HepG2 (cell line): ENCODE measurements around the gene ZNF524. TPM values are rescaled to one million over a fixed set of nuclear protein-coding genes. Genes with fewer than 3 reads are reported as not detected.

Experiments used
- ARID2 ChIP-seq: sonication (generic); formaldehyde crosslinking; IDR thresholded peaks from 2 replicates; pipeline ENCODE4 v1.8.1; 2022; ENCODE audit warnings: mild to moderate bottlenecking, missing genetic modification reagents, borderline replicate concordance
- ATAD3A ChIP-seq: sonication (generic); formaldehyde crosslinking; IDR thresholded peaks from 2 replicates; pipeline ENCODE4 v1.4.0; 2020; ENCODE audit warnings: missing genetic modification reagents
- ETS1 ChIP-seq: sonication (generic); formaldehyde crosslinking; IDR thresholded peaks from 2 replicates; pipeline ENCODE4 v1.4.0; 2020; ENCODE audit warnings: missing genetic modification reagents
- GPN1 ChIP-seq: sonication (generic); formaldehyde crosslinking; IDR thresholded peaks from 2 replicates; pipeline ENCODE4 v1.5.1; 2020; ENCODE audit warnings: missing genetic modification reagents, borderline replicate concordance
- LRRFIP1 ChIP-seq: sonication (generic); formaldehyde crosslinking; conservative IDR thresholded peaks from 2 replicates; pipeline ENCODE4 v1.4.0; 2020; ENCODE audit warnings: missing genetic modification reagents
- MTA3 ChIP-seq: sonication (generic); formaldehyde crosslinking; IDR thresholded peaks from 2 replicates; pipeline ENCODE4 v1.4.0; 2020; ENCODE audit warnings: missing genetic modification reagents
- MXI1 ChIP-seq: IDR thresholded peaks from 3 replicates; pipeline ENCODE4 v1.6.1; 2012; ENCODE audit warnings: low read depth, low read length, inconsistent platforms, borderline replicate concordance
- MYC ChIP-seq: sonication (generic); formaldehyde crosslinking; IDR thresholded peaks from 2 replicates; pipeline ENCODE4 v1.9.0; 2021; ENCODE audit warnings: missing genetic modification reagents, borderline replicate concordance
- NKX3-1 ChIP-seq: sonication (generic); formaldehyde crosslinking; IDR thresholded peaks from 2 replicates; pipeline ENCODE4 v1.5.0; 2020; ENCODE audit warnings: missing genetic modification reagents
- RFXANK ChIP-seq: IDR thresholded peaks from 2 replicates; pipeline ENCODE4 v1.6.1; 2016
- SMAD3 ChIP-seq: sonication (generic); formaldehyde crosslinking; IDR thresholded peaks from 2 replicates; pipeline ENCODE4 v1.4.0; 2020; ENCODE audit warnings: missing genetic modification reagents
- SOX6 ChIP-seq, 2 experiments: fragments of 450-650 bp in 1 of 2; sonication (generic) in 1 of 2; formaldehyde crosslinking in 1 of 2; IDR thresholded peaks; 2 replicates each; pipeline versions ENCODE4 v1.4.0 to v1.6.1; 2017 to 2020; ENCODE audit warnings: antibody characterized with exemption in 1 of 2, mild to moderate bottlenecking in 1 of 2, missing genetic modification reagents in 1 of 2
- TAF15 ChIP-seq: fragments of 200-400 bp; formaldehyde crosslinking; IDR thresholded peaks from one replicate; pipeline ENCODE4 v1.6.1; 2018; ENCODE audit warnings: mild to moderate bottlenecking, low read depth, low read length; ENCODE audit not compliant: poor library complexity, severe bottlenecking
- TIGD3 ChIP-seq: sonication (generic); formaldehyde crosslinking; IDR thresholded peaks from 2 replicates; pipeline ENCODE4 v1.5.1; 2020; ENCODE audit warnings: mild to moderate bottlenecking, missing genetic modification reagents, borderline replicate concordance
- TP53 ChIP-seq: sonication (generic); formaldehyde crosslinking; conservative IDR thresholded peaks from 2 replicates; pipeline ENCODE4 v1.4.0; 2020; ENCODE audit warnings: missing genetic modification reagents
- TRIM22 ChIP-seq: fragments of 450-650 bp; IDR thresholded peaks from 2 replicates; pipeline ENCODE4 v1.6.1; 2017
- ZBTB25 ChIP-seq: IDR thresholded peaks from 2 replicates; pipeline ENCODE4 v1.6.1; 2018; ENCODE audit warnings: missing genetic modification reagents
- ZBTB3 ChIP-seq: sonication (generic); formaldehyde crosslinking; IDR thresholded peaks from 2 replicates; pipeline ENCODE4 v1.4.0; 2020; ENCODE audit warnings: low read depth, mild to moderate bottlenecking, moderate library complexity, missing genetic modification reagents, borderline replicate concordance
- ZMAT3 ChIP-seq: sonication (generic); formaldehyde crosslinking; conservative IDR thresholded peaks from 2 replicates; pipeline ENCODE4 v1.7.0; 2021; ENCODE audit warnings: missing genetic modification reagents
- ZNF792 ChIP-seq: IDR thresholded peaks from 2 replicates; pipeline ENCODE4 v1.6.1; 2016
- ZNF841 ChIP-seq: sonication (generic); formaldehyde crosslinking; IDR thresholded peaks from 2 replicates; pipeline ENCODE4 v1.8.1; 2023; ENCODE audit warnings: missing genetic modification reagents, borderline replicate concordance
- polyA plus RNA-seq, 8 experiments: library from polyadenylated mRNA; depleted of rRNA in 3 of 8; stranded (reverse) in 7 of 8; unstranded in 1 of 8; fragments of >200 nt; fragmentation: Illumina TruSeq in 4 of 8; extraction: Trizol in 4 of 8; gene quantifications; 2 replicates each; pipeline versions ENCODE4 v1.2.1 to v1.2.3, GENCODE V29; 2011 to 2016; ENCODE audit warnings: low read depth in 4 of 8, missing spikeins in 1 of 8, mixed read lengths in 1 of 8; ENCODE audit not compliant: insufficient read depth in 1 of 8
- total RNA-seq, 5 experiments: library from RNA; depleted of rRNA; stranded (reverse); fragments of >200 nt; fragmentation: Illumina TruSeq; extraction: Trizol; gene quantifications; 2 replicates each; pipeline ENCODE4 v1.2.3, GENCODE V29; 2016; ENCODE audit warnings: low read depth in 1 of 5

Gene ZNF524
- total and polyA plus RNA-seq, 2 of the 13 experiments (the other 11 are each of a cell fraction or from before 2014, with no cell fraction given), result 3.2 to 4.6 TPM

- TF ChIP-seq TRIM22 (no peak), ZBTB25 (CRISPR knock-in tag) (peak; percentile 54; the same call in 1 of the 2 replicates), MTA3 (CRISPR knock-in tag) (no peak), ARID2 (CRISPR knock-in tag) (no peak), SOX6 (IDR thresholded peaks at IDR 0.05) (no peak), SOX6 (CRISPR knock-in tag; IDR thresholded peaks at IDR 0.05) (no peak), TAF15 (no peak), ZMAT3 (CRISPR knock-in tag) (peak; percentile 46; the same call in 1 of the 2 replicates), ZBTB3 (CRISPR knock-in tag) (no peak), NKX3-1 (CRISPR knock-in tag) (peak; percentile 43; the same call in 1 of the 2 replicates), ZNF792 (CRISPR knock-in tag) (no peak; the same call in none of the 2 replicates), ETS1 (CRISPR knock-in tag) (no peak), ATAD3A (CRISPR knock-in tag) (0 out of 2 replicates have a peak, but pooled peaks have one; percentile 55), GPN1 (no peak), ZNF841 (peak; percentile 69; the same call in 1 of the 2 replicates), TP53 (CRISPR knock-in tag) (no peak), LRRFIP1 (CRISPR knock-in tag) (0 out of 2 replicates have a peak, but pooled peaks have one; percentile 21), MXI1 (no peak), TIGD3 (no peak), SMAD3 (CRISPR knock-in tag) (peak; percentile 47; the same call in 1 of the 2 replicates), RFXANK (CRISPR knock-in tag) (no peak; the same call in 1 of the 2 replicates), MYC (CRISPR knock-in tag) (no peak)
These were observed 18.8 kb upstream of the ZNF524 start (continued) for GRCh38 chr19:55581145-55581822.
